ENCODE data around the gene LRRC73. TPM values are rescaled to one million over a fixed set of nuclear protein-coding genes. Genes with fewer than 3 reads are reported as not detected.

Gene LRRC73
- total and polyA plus RNA-seq, 2 of the 8 experiments (the other 6 are each of a cell fraction or from before 2014, with no cell fraction given), result 0.24 to 0.26 TPM

GRCh38 chr6:43475516-43475915, 34.6 kb downstream of the LRRC73 start (continued):
- no peak for TF ChIP-seq CBX8 (IDR thresholded peaks at IDR 0.05; ENCODE audit: borderline replicate concordance, low read depth, low read length)
- TF ChIP-seq POLR2AphosphoS5 (IDR thresholded peaks at IDR 0.05; ENCODE audit: low read depth, low read length), result no peak
- no peak for TF ChIP-seq EP300 (IDR thresholded peaks at IDR 0.05; ENCODE audit: borderline replicate concordance in 1 of 2, low read depth in 2 of 2, low read length in 2 of 2)
